ENCODE results near the gene LYVE1.

DNA sequence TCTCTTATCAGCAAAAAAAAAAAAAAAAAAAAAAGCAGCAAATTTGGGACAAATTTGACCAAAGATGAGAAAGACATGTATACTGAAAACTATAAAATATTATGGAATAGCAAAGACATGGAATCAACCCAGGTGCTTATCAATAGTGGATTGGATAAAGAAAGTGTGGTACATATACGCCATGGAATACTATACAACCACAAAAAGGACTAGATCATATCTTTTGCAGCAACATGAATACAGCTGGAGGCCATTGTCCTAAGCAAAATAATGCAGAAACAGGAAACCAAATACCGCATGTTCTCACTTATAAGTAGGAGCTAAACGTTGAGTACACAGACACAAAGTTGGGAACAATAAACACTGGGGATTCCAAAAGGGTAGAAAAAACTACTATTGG lies 25.7 kb downstream of the LYVE1 start:
- TF ChIP-seq, protein P1, sequence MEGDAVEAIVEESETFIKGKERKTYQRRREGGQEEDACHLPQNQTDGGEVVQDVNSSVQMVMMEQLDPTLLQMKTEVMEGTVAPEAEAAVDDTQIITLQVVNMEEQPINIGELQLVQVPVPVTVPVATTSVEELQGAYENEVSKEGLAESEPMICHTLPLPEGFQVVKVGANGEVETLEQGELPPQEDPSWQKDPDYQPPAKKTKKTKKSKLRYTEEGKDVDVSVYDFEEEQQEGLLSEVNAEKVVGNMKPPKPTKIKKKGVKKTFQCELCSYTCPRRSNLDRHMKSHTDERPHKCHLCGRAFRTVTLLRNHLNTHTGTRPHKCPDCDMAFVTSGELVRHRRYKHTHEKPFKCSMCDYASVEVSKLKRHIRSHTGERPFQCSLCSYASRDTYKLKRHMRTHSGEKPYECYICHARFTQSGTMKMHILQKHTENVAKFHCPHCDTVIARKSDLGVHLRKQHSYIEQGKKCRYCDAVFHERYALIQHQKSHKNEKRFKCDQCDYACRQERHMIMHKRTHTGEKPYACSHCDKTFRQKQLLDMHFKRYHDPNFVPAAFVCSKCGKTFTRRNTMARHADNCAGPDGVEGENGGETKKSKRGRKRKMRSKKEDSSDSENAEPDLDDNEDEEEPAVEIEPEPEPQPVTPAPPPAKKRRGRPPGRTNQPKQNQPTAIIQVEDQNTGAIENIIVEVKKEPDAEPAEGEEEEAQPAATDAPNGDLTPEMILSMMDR (conservative IDR thresholded peaks at IDR 0.05; ENCODE audit: low read depth, low read length): no peak
- TF ChIP-seq EZH2 (IDR thresholded peaks at IDR 0.05; ENCODE audit: borderline replicate concordance, low read depth, low read length, poor library complexity, severe bottlenecking): no peak

Data from A673 (cell line).